Stomach (tissue), 19 donors: ENCODE data around the gene MSX1. TPM values are rescaled to one million over a fixed set of nuclear protein-coding genes. Genes with fewer than 3 reads are reported as not detected.

ENCODE experiments used
- DNase-seq, 2 donors: peaks; one replicate each; pipeline versions ENCODE4 v3.0.0 to v3.0.0-alpha.2; 2013 to 2019
- H3K27ac ChIP-seq, 5 donors: fragments of 200-600 bp in 4 of 5; sonication (generic) in 4 of 5; one replicate each; pipeline ENCODE4 v1.5.1; 2013 to 2019; ENCODE audit warnings: mild to moderate bottlenecking in 1 of 5, moderate library complexity in 1 of 5
- H3K27me3 ChIP-seq, 3 donors: fragments of 200-600 bp; sonication (generic); one replicate each; pipeline ENCODE4 v1.5.1; 2017 to 2019; ENCODE audit warnings: mixed run types in 1 of 3
- H3K36me3 ChIP-seq, 4 donors: fragments of 200-600 bp; sonication (generic); 1 replicate in 3 of 4; 2 replicates in 1 of 4; pipeline ENCODE4 v1.5.1; 2016 to 2019
- H3K4me1 ChIP-seq, 4 donors: fragments of 200-600 bp; sonication (generic); one replicate each; pipeline ENCODE4 v1.5.1; 2016 to 2019
- H3K4me3 ChIP-seq, 4 donors: fragments of 200-600 bp; sonication (generic) in 3 of 4; one replicate each; pipeline ENCODE4 v1.5.1; 2016 to 2019; ENCODE audit warnings: mild to moderate bottlenecking in 1 of 4
- H3K9me3 ChIP-seq, 4 donors: fragments of 200-600 bp; sonication (generic); one replicate each; pipeline ENCODE4 v1.5.1; 2016 to 2019
- CTCF ChIP-seq, 7 experiments: fragments of 450-650 bp in 4 of 7; fragments of 200-600 bp in 3 of 7; sonication (generic) in 3 of 7; IDR thresholded peaks; one replicate each; pipeline ENCODE4 v1.5.1; 2016 to 2019; ENCODE audit warnings: antibody characterized with exemption in 7 of 7, control low read depth in 2 of 7, mild to moderate bottlenecking in 1 of 7
- EP300 ChIP-seq: sonication (generic); formaldehyde crosslinking; IDR thresholded peaks from one replicate; pipeline ENCODE4 v1.6.1; 2017; ENCODE audit warnings: antibody characterized with exemption
- POLR2A ChIP-seq, 4 donors: fragments of 450-650 bp; IDR thresholded peaks; one replicate each; pipeline ENCODE4 v1.6.1; 2016; ENCODE audit warnings: antibody characterized with exemption in 4 of 4, control low read depth in 2 of 4, mild to moderate bottlenecking in 1 of 4, moderate library complexity in 1 of 4
- POLR2AphosphoS5 ChIP-seq, 3 donors: sonication (generic); formaldehyde crosslinking; IDR thresholded peaks; one replicate each; pipeline ENCODE4 v1.6.1; 2016; ENCODE audit warnings: antibody characterized with exemption in 3 of 3
- WGBS, 5 donors: extraction: QIAGEN DNeasy Blood & Tissue Kit in 3 of 5; methylation state at CpG; one replicate each; pipeline versions ENCODE4 v1.1.5 to v1.1.7; 2013 to 2018; 5-methylcytosine and 5-hydroxymethylcytosine counted together
- intact Hi-C: fragments of 100-400 bp; cut with DNase I; formaldehyde crosslinking; loops from one replicate; pipeline ENCODE4 v1.15.1; 2023; ENCODE audit warnings: low total_unique reads
- long read RNA-seq, 10 donors: transcript quantifications; one replicate each; lab custom pipeline, GENCODE V29; 2026
- polyA plus RNA-seq, 3 donors: library from polyadenylated mRNA; stranded (reverse); fragments of 200-250 nt; gene quantifications; one replicate each; pipeline ENCODE4 v1.2.3, GENCODE V29; 2013
- total RNA-seq, 5 donors: library from RNA; depleted of rRNA; stranded (reverse); fragments of >200 nt; gene quantifications; one replicate each; pipeline versions ENCODE4 v1.1.0 to v1.2.3, GENCODE V29; 2014 to 2016
- donor health status: healthy with polysubstance abuse.
- donor health status: Bipolar disorder and iron deficiency.
- donor health status: healthy.

MSX1 gene
- 1 to 10 TPM in 1 of 5 donors, under 1 TPM in 1, not detected in 3; 0.55 to 6.5 TPM for total RNA-seq
- 1 to 10 TPM in 2 of 3 donors, under 1 TPM in 1; 0.85 to 1.8 (median 1.1) TPM for polyA plus RNA-seq
- long read RNA-seq, donor 1, partial matches to known transcripts: 0 of 1 reads
- long read RNA-seq, donor 1, other reads (novel, unspliced or antisense): 0 of 1 reads
- long read RNA-seq, donor 2, partial matches to known transcripts: 0 of 1 reads
- long read RNA-seq, donor 2, other reads (novel, unspliced or antisense): 0 of 1 reads
- long read RNA-seq, donor 3: 0 reads
- long read RNA-seq, donor 4: 0 reads
- long read RNA-seq, donor 5: 0 reads
- long read RNA-seq, donor 6: 0 reads
- long read RNA-seq, donor 7: 0 reads
- long read RNA-seq, donor 8: 0 reads
- long read RNA-seq, donor 9: 0 reads
- long read RNA-seq, donor 10, partial matches to known transcripts: 0 of 1 reads
- long read RNA-seq, donor 10, other reads (novel, unspliced or antisense): 0 of 1 reads

GRCh38 chr4:4859325-4859798, at the start of gene MSX1:
TSS of gene MSX1 (plus strand) at chr4:4859665. CDS start at chr4:4859900, 235 bp downstream.
- H3K27me3 ChIP-seq: peaks cover 60 to 100% (median 92%) of the 10 kb centered on the region in 3 donors
- peak; percentile 66 to 78 (median 76) for TF ChIP-seq POLR2AphosphoS5 (IDR thresholded peaks at IDR 0.05)
- TF ChIP-seq POLR2A (IDR thresholded peaks at IDR 0.05): no peak
- no peak for TF ChIP-seq EP300
- WGBS, 5 donors: 0 to 1% (median 1%) methylated on average over 4 to 44 of the region's 44 CpGs
- H3K9me3 ChIP-seq: peaks cover 0 to 19% (median 2%) of the 10 kb centered on the region in 4 donors
- intact Hi-C loops: no loop called here
- DNase-seq: peak; percentile 87 to 94
- H3K4me3 ChIP-seq: peak within 1 kb of the TSS; percentile 55 to 83 (median 66)
- peak within 1 kb of the TSS in 2 of 5 donors; percentile 64 to 68 for H3K27ac ChIP-seq
- H3K36me3 ChIP-seq: no peaks in the 10 kb centered on the region
- H3K4me1 ChIP-seq: peaks cover 40 to 73% (median 57%) of the 10 kb centered on the region in 4 donors

GRCh38 chr4:4810092-4810774, 49.2 kb upstream of the MSX1 start:
- no peak overlapping the region for H3K4me3 ChIP-seq
- intact Hi-C loops: no loop called here
- H3K4me1 ChIP-seq: no peaks in the 10 kb centered on the region
- H3K9me3 ChIP-seq: peaks cover 0 to 30% (median 11%) of the 10 kb centered on the region in 4 donors
- no peak for DNase-seq
- no peaks in the 10 kb centered on the region for H3K36me3 ChIP-seq
- H3K27ac ChIP-seq: no peak overlapping the region
- TF ChIP-seq POLR2AphosphoS5 (IDR thresholded peaks at IDR 0.05) (no peak), EP300 (no peak), POLR2A (IDR thresholded peaks at IDR 0.05) (no peak), CTCF (IDR thresholded peaks at IDR 0.05) (no peak)
- H3K27me3 ChIP-seq: no peaks in the 10 kb centered on the region
- 66 to 84% (median 77%) methylated on average over 8 of the region's 8 CpGs for WGBS, 5 donors

- no peak for DNase-seq
- Histone ChIP-seq H3K27ac (no peak overlapping the region), H3K9me3 (peaks cover 0 to 30% (median 11%) of the 10 kb centered on the region in 4 donors), H3K36me3 (no peaks in the 10 kb centered on the region), H3K27me3 (no peaks in the 10 kb centered on the region), H3K4me3 (no peak overlapping the region), H3K4me1 (no peaks in the 10 kb centered on the region)
- intact Hi-C loops: no loop called here
- TF ChIP-seq POLR2A (IDR thresholded peaks at IDR 0.05): no peak
Observed at GRCh38 chr4:4810778-4811177, 48.7 kb upstream of the MSX1 start.

GRCh38 chr4:4812145-4812794, 47.2 kb upstream of the MSX1 start:
- no peak for DNase-seq
- Histone ChIP-seq H3K27me3 (no peaks in the 10 kb centered on the region), H3K4me1 (no peaks in the 10 kb centered on the region), H3K9me3 (peaks cover 0 to 30% (median 14%) of the 10 kb centered on the region in 4 donors), H3K4me3 (no peak overlapping the region), H3K27ac (no peak overlapping the region), H3K36me3 (no peaks in the 10 kb centered on the region)
- 54 to 66% (median 60%) methylated on average over 4 of the region's 4 CpGs for WGBS, 5 donors
- intact Hi-C loops: no loop called here
- TF ChIP-seq CTCF (IDR thresholded peaks at IDR 0.05) (no peak), POLR2AphosphoS5 (IDR thresholded peaks at IDR 0.05) (no peak), EP300 (no peak), POLR2A (IDR thresholded peaks at IDR 0.05) (no peak)
